Glutamatergic neuron (in vitro differentiated cells): ENCODE results near the gene ZNF728. TPM values are rescaled to one million over a fixed set of nuclear protein-coding genes. Genes with fewer than 3 reads are reported as not detected.
"Not testable (repeated sequence)": the region's sequence is repeated elsewhere in the genome, so short reads cannot be mapped to it uniquely, and the experiment has no call there.

Experiments used
- DNase-seq: peaks from one replicate; pipeline ENCODE4 v3.0.0; 2022
- H3K27ac Mint-ChIP-seq: one replicate; pipeline ENCODE4 v1.8.0; 2020; ENCODE audit warnings: mild to moderate bottlenecking, mixed read lengths, inconsistent platforms; ENCODE audit not compliant: unreplicated experiment
- H3K27me3 Mint-ChIP-seq: one replicate; pipeline ENCODE4 v1.8.0; 2020; ENCODE audit warnings: mild to moderate bottlenecking, moderate library complexity, mixed read lengths, inconsistent platforms; ENCODE audit not compliant: unreplicated experiment
- H3K36me3 Mint-ChIP-seq: one replicate; pipeline ENCODE4 v1.8.0; 2020; ENCODE audit warnings: mild to moderate bottlenecking, mixed read lengths, inconsistent platforms; ENCODE audit not compliant: unreplicated experiment
- H3K4me1 Mint-ChIP-seq: one replicate; pipeline ENCODE4 v1.8.0; 2020; ENCODE audit warnings: mild to moderate bottlenecking, low read depth, mixed read lengths, inconsistent platforms; ENCODE audit not compliant: unreplicated experiment
- H3K4me3 Mint-ChIP-seq: one replicate; pipeline ENCODE4 v1.8.0; 2020; ENCODE audit warnings: mild to moderate bottlenecking, mixed read lengths, inconsistent platforms; ENCODE audit not compliant: unreplicated experiment
- H3K9me3 Mint-ChIP-seq: one replicate; pipeline ENCODE4 v1.8.0; 2020; ENCODE audit warnings: mild to moderate bottlenecking, moderate library complexity, mixed read lengths, inconsistent platforms; ENCODE audit not compliant: unreplicated experiment
- total RNA-seq: library from RNA; stranded (reverse); fragmentation: NEBNext Ultra II Directional; extraction: Animal tissue kit (Norgen Biotek cat#: 25700); gene quantifications from one replicate; pipeline ENCODE4 v1.2.1, GENCODE V29; 2021; ENCODE audit not compliant: unreplicated experiment
- TF ChIP-seq, protein P1 (sequence below): fragments of 200-600 bp; sonication (generic); IDR thresholded peaks from one replicate; pipeline ENCODE4 v1.5.0; 2021; ENCODE audit not compliant: partially characterized antibody, unreplicated experiment

Gene ZNF728
- total RNA-seq, 1 donor from 2014 or later = not detected

DNA sequence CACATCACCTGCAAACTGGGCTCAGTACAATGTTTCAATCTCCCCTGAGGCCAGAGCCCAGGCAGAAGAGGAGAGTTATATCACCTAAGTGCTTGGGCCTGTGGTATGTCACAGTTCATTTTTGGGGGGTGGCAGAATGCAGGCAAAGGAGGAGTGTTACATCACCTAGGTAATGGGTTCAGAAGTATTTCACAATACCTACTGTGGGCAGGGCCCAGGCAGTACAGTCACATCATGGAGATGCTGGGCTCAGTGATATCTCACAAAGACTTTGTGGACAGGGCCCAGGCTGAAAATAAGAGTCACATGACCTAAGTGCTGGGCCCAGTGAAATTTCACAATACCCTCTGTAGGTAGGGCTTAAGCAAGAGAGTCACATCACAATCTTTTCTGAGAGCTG, 12.7 kb upstream of the ZNF728 start:
- peaks cover 12% of the 10 kb centered on the region for H3K36me3 Mint-ChIP-seq
- peaks cover 17% of the 10 kb centered on the region for H3K9me3 Mint-ChIP-seq
- no peaks in the 10 kb centered on the region for H3K27me3 Mint-ChIP-seq
- H3K4me3 Mint-ChIP-seq = no peak overlapping the region
- no peak overlapping the region for H3K27ac Mint-ChIP-seq
- H3K4me1 Mint-ChIP-seq = no peaks in the 10 kb centered on the region
- no peak for DNase-seq
- TF ChIP-seq, protein P1, sequence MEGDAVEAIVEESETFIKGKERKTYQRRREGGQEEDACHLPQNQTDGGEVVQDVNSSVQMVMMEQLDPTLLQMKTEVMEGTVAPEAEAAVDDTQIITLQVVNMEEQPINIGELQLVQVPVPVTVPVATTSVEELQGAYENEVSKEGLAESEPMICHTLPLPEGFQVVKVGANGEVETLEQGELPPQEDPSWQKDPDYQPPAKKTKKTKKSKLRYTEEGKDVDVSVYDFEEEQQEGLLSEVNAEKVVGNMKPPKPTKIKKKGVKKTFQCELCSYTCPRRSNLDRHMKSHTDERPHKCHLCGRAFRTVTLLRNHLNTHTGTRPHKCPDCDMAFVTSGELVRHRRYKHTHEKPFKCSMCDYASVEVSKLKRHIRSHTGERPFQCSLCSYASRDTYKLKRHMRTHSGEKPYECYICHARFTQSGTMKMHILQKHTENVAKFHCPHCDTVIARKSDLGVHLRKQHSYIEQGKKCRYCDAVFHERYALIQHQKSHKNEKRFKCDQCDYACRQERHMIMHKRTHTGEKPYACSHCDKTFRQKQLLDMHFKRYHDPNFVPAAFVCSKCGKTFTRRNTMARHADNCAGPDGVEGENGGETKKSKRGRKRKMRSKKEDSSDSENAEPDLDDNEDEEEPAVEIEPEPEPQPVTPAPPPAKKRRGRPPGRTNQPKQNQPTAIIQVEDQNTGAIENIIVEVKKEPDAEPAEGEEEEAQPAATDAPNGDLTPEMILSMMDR = no peak

DNA sequence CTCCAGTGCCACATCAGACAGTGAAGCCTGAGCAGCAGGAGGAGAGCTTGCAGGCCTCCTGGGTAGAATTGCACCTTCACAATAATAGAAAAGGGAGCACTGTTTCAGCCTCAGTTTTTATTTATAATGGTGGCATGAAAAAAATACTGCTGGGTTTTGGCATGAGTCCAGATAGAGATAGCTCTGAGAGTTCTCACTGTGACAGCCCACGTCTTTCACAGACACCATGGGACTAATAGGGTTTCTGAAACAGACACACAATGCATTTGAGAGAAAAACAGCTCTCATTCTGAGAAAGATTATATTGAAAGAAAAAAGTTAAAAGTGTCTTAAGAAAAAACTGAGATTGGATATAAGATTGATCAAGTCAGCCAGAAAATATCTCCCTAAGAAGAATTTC, 8.0 kb downstream of the ZNF728 start:
- H3K9me3 Mint-ChIP-seq, H3K27me3 Mint-ChIP-seq, H3K4me1 Mint-ChIP-seq, H3K36me3 Mint-ChIP-seq, H3K27ac Mint-ChIP-seq, H3K4me3 Mint-ChIP-seq, DNase-seq: not testable (repeated sequence)

DNA sequence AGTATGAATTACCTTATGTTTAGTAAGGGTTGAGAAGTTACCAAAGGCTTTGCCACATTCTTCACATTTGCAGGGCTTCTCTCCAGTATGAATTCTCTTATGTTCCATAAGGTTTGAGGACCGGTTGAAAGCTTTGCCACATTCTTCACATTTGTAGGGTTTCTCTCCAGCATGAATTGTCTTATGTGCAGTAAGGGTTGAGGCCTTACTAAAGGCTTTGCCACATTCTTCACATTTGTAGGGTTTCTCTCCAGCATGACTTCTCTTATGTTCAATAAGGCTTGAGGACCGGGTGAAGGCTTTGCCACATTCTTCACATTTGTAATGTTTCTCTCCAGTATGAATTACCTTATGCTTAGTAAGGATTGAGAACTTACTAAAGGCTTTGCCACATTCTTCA, 26.7 kb downstream of the ZNF728 start:
- Mint-ChIP-seq H3K27ac (no peak overlapping the region), H3K36me3 (peaks cover 22% of the 10 kb centered on the region), H3K27me3 (no peaks in the 10 kb centered on the region), H3K4me1 (no peaks in the 10 kb centered on the region), H3K9me3 (peaks cover 17% of the 10 kb centered on the region), H3K4me3 (no peak overlapping the region)
- DNase-seq = no peak
- TF ChIP-seq, protein P1 = no peak

DNA sequence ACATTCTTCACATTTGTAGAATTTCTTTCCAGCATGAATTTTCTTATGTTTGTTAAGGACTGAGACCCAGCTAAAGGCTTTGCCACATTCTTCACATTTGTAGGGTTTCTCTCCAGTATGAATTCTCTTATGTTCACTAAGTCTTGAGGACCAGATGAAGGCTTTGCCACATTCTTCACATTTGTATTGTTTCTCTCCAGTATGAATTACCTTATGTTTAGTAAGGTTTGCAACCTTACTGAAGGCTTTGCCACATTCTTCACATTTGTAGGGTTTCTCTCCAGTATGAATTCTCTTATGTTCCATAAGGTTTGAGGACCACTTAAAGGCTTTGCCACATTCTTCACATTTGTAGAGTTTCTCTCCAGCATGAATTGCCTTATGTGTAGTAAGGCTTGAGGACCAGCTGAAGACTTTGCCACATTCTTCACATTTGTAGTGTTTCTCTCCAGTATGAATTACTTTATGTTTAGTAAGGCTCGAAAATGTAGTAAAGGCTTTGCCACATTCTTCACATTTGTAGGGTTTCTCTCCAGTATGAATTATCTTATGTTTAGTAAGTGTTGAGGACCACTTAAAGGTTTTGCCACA, 27.3 kb downstream of the ZNF728 start:
- H3K27me3 Mint-ChIP-seq, DNase-seq, H3K27ac Mint-ChIP-seq, H3K4me1 Mint-ChIP-seq, H3K4me3 Mint-ChIP-seq: not testable (repeated sequence)
- Mint-ChIP-seq H3K36me3 (peaks cover 22% of the 10 kb centered on the region), H3K9me3 (peaks cover 19% of the 10 kb centered on the region)

DNA sequence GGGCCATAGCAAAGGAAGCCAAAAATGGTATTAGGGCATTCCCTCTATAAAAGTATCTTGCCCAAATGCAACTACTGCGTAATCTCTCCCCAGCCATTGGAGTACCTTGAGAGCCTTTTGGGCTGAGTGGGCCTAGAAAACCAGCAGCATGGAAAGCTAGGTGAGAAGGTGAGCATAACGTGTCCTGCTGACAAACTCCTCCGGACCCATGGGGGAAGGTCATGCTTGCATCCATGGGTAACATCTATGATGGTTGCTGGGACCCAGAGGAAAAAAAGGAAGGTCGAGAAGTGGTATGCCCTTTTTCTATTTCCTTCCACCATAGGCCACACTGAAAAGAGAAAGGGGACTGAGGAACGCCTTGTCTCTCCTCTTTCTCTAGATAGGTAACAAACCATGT, 57.4 kb downstream of the ZNF728 start:
- Mint-ChIP-seq H3K27ac (no peak overlapping the region), H3K27me3 (no peaks in the 10 kb centered on the region), H3K9me3 (peaks cover 18% of the 10 kb centered on the region), H3K36me3 (peaks cover 15% of the 10 kb centered on the region), H3K4me1 (no peaks in the 10 kb centered on the region), H3K4me3 (no peak overlapping the region)
- TF ChIP-seq, protein P1 = no peak
- no peak for DNase-seq

DNA sequence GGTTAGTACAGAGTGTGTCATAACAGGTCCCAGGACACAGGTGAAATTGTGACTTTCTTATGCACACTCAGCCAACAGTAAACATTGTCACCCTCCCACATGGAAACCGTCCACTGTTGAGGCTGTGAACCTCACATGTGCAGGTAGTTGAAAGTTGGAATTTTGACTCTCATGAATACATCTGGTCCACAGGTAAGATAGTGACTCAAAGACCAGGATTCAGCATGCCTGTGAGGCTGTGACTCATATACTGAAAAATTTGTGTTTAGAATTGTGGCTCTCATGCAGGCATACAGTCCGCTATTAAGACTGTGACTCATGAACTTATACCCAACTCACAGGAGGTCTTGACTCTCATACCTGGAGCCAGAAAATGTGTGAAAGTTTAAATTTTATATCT, 67.8 kb downstream of the ZNF728 start:
- H3K4me3 Mint-ChIP-seq = no peak overlapping the region
- peaks cover 4% of the 10 kb centered on the region for H3K9me3 Mint-ChIP-seq
- no peaks in the 10 kb centered on the region for H3K4me1 Mint-ChIP-seq
- TF ChIP-seq, protein P1 = no peak
- H3K36me3 Mint-ChIP-seq = peaks cover 5% of the 10 kb centered on the region
- no peak for DNase-seq
- H3K27me3 Mint-ChIP-seq = peaks cover 2% of the 10 kb centered on the region
- no peak overlapping the region for H3K27ac Mint-ChIP-seq

DNA sequence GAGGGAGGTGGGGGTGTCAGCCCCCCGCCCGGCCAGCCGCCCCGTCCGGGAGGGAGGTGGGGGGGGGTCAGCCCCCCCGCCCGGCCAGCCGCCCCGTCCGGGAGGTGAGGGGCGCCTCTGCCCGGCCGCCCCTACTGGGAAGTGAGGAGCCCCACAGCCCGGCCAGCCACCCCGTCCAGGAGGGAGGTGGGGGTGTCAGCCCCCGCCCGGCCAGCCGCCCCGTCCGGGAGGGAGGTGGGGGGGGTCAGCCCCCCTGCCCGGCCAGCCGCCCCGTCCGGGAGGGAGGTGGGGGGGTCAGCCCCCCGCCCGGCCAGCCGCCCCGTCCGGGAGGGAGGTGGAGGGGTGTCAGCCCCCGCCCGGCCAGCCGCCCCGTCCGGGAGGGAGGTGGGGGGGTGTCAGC, 75.4 kb downstream of the ZNF728 start:
- DNase-seq = peak; percentile 24
- H3K4me1 Mint-ChIP-seq, H3K4me3 Mint-ChIP-seq, H3K27ac Mint-ChIP-seq, H3K27me3 Mint-ChIP-seq: not testable (repeated sequence)
- H3K36me3 Mint-ChIP-seq = peaks cover 12% of the 10 kb centered on the region
- peaks cover 17% of the 10 kb centered on the region for H3K9me3 Mint-ChIP-seq

DNA sequence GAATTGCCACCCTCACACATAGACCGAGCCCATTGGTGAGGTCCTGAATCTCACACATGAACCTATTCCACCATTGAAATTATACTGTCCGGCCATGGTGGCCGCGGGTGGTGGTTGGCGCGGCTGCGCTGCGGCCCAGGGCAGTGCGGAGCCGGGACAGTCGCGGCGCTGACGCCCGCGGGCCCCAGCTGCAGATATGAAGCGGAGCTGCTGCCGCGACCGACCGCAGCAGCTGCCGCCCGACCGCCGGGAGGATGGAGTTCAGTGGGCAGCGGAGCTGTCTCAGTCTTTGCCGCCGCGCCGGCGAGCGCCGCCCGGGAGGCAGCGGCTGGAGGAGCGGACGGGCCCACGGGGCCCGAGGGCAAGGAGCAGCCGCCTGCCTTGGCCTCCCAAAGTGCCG, 77.8 kb downstream of the ZNF728 start:
- not testable (repeated sequence) for H3K27ac Mint-ChIP-seq, H3K4me3 Mint-ChIP-seq, H3K27me3 Mint-ChIP-seq, H3K4me1 Mint-ChIP-seq, DNase-seq
- H3K36me3 Mint-ChIP-seq = peaks cover 12% of the 10 kb centered on the region
- peaks cover 20% of the 10 kb centered on the region for H3K9me3 Mint-ChIP-seq
